ENCODE results near the gene MAP1LC3B2. TPM values are rescaled to one million over a fixed set of nuclear protein-coding genes. Genes with fewer than 3 reads are reported as not detected.

Gene MAP1LC3B2
- total RNA-seq, 1 donor from 2014 or later: 5.8 TPM

GRCh38 chr12:116529686-116530085 is 29.5 kb upstream of the MAP1LC3B2 start:
- Histone ChIP-seq H3K4me3 (ENCODE audit: insufficient read depth, low read depth, low read length) (no peak overlapping the region), H3K9me3 (ENCODE audit: insufficient read depth, low read depth, low read length) (no peaks in the 10 kb centered on the region), H2AFZ (ENCODE audit: low read depth, low read length) (no peak overlapping the region), H3K9ac (ENCODE audit: low read length) (no peak overlapping the region), H3K4me1 (ENCODE audit: insufficient read depth, low read length) (peaks cover 41% of the 10 kb centered on the region), H3K79me2 (ENCODE audit: insufficient read depth, low read length) (no peaks in the 10 kb centered on the region), H4K20me1 (ENCODE audit: insufficient read depth, low read length) (no peaks in the 10 kb centered on the region), H3K4me2 (ENCODE audit: low read length) (no peak overlapping the region), H3K27me3 (ENCODE audit: insufficient read depth, low read length) (no peaks in the 10 kb centered on the region), H3K36me3 (ENCODE audit: insufficient read depth, low read length) (no peaks in the 10 kb centered on the region), H3K27ac (ENCODE audit: low read depth, low read length) (no peak overlapping the region)
- peaks cover 27% of the 10 kb centered on the region for H3K4me1 Mint-ChIP-seq (ENCODE audit: low read depth, unreplicated experiment)
- no peak for DNase-seq (ENCODE audit: low read depth)
- H3K27me3 Mint-ChIP-seq (ENCODE audit: low read depth, unreplicated experiment): peaks cover 2% of the 10 kb centered on the region
- TF ChIP-seq, protein P1, sequence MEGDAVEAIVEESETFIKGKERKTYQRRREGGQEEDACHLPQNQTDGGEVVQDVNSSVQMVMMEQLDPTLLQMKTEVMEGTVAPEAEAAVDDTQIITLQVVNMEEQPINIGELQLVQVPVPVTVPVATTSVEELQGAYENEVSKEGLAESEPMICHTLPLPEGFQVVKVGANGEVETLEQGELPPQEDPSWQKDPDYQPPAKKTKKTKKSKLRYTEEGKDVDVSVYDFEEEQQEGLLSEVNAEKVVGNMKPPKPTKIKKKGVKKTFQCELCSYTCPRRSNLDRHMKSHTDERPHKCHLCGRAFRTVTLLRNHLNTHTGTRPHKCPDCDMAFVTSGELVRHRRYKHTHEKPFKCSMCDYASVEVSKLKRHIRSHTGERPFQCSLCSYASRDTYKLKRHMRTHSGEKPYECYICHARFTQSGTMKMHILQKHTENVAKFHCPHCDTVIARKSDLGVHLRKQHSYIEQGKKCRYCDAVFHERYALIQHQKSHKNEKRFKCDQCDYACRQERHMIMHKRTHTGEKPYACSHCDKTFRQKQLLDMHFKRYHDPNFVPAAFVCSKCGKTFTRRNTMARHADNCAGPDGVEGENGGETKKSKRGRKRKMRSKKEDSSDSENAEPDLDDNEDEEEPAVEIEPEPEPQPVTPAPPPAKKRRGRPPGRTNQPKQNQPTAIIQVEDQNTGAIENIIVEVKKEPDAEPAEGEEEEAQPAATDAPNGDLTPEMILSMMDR (IDR thresholded peaks at IDR 0.05; ENCODE audit: insufficient read depth, low read depth, low read length): no peak
- no peak for TF ChIP-seq EZH2 (IDR thresholded peaks at IDR 0.05; ENCODE audit: insufficient read depth, low read length)
- no peaks in the 10 kb centered on the region for H3K9me3 Mint-ChIP-seq (ENCODE audit: unreplicated experiment)
- no peak overlapping the region for H3K27ac Mint-ChIP-seq (ENCODE audit: unreplicated experiment)
- H3K4me3 Mint-ChIP-seq (ENCODE audit: unreplicated experiment): no peak overlapping the region
- FAIRE-seq: no peak
- peaks cover 2% of the 10 kb centered on the region for H3K36me3 Mint-ChIP-seq (ENCODE audit: low read depth, unreplicated experiment)

DNA sequence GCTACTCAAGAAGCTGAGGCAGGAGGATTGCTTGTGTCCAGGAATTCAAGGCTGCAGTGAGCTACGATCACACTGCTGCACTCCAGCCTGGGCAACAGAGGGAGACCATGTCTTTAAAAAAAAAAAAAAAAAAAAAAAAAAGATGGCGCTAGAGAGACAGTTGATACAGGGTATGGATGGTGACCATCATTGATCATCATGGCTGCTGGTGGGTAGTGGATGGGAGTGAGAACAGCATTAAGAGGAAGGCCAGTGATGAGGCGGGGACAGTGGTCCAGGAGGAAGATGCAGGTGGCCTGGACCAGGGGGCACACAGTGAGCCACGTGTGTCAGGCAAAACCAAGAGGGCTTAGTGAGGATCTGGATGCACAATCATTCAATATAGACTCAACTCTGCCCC is 26.8 kb upstream of the MAP1LC3B2 start:
- H3K79me2 ChIP-seq (ENCODE audit: insufficient read depth, low read length): no peaks in the 10 kb centered on the region
- H2AFZ ChIP-seq (ENCODE audit: low read depth, low read length): peak overlapping the region; percentile 70
- Mint-ChIP-seq H3K4me3 (ENCODE audit: unreplicated experiment) (no peak overlapping the region), H3K9me3 (ENCODE audit: unreplicated experiment) (no peaks in the 10 kb centered on the region), H3K27ac (ENCODE audit: unreplicated experiment) (no peak overlapping the region), H3K27me3 (ENCODE audit: low read depth, unreplicated experiment) (peaks cover 2% of the 10 kb centered on the region), H3K36me3 (ENCODE audit: low read depth, unreplicated experiment) (peaks cover 2% of the 10 kb centered on the region), H3K4me1 (ENCODE audit: low read depth, unreplicated experiment) (peaks cover 12% of the 10 kb centered on the region)
- H3K27ac ChIP-seq (ENCODE audit: low read depth, low read length): no peak overlapping the region
- H3K4me3 ChIP-seq (ENCODE audit: insufficient read depth, low read depth, low read length): no peak overlapping the region
- FAIRE-seq (no peak), DNase-seq (ENCODE audit: low read depth) (no peak)
- H3K36me3 ChIP-seq (ENCODE audit: insufficient read depth, low read length): no peaks in the 10 kb centered on the region
- H3K27me3 ChIP-seq (ENCODE audit: insufficient read depth, low read length): no peaks in the 10 kb centered on the region
- no peak overlapping the region for H3K4me2 ChIP-seq (ENCODE audit: low read length)
- no peak overlapping the region for H3K9ac ChIP-seq (ENCODE audit: low read length)
- TF ChIP-seq, protein P1 (IDR thresholded peaks at IDR 0.05; ENCODE audit: insufficient read depth, low read depth, low read length): no peak
- no peak for TF ChIP-seq EZH2 (IDR thresholded peaks at IDR 0.05; ENCODE audit: insufficient read depth, low read length)
- no peaks in the 10 kb centered on the region for H4K20me1 ChIP-seq (ENCODE audit: insufficient read depth, low read length)
- H3K4me1 ChIP-seq (ENCODE audit: insufficient read depth, low read length): peaks cover 29% of the 10 kb centered on the region
- no peaks in the 10 kb centered on the region for H3K9me3 ChIP-seq (ENCODE audit: insufficient read depth, low read depth, low read length)

- Mint-ChIP-seq H3K9me3 (ENCODE audit: unreplicated experiment) (no peaks in the 10 kb centered on the region), H3K4me3 (ENCODE audit: unreplicated experiment) (peak overlapping the region; percentile 84), H3K27me3 (ENCODE audit: low read depth, unreplicated experiment) (peaks cover 2% of the 10 kb centered on the region), H3K36me3 (ENCODE audit: low read depth, unreplicated experiment) (peaks cover 2% of the 10 kb centered on the region), H3K4me1 (ENCODE audit: low read depth, unreplicated experiment) (peaks cover 11% of the 10 kb centered on the region), H3K27ac (ENCODE audit: unreplicated experiment) (no peak overlapping the region)
- no peak for TF ChIP-seq EZH2 (IDR thresholded peaks at IDR 0.05; ENCODE audit: insufficient read depth, low read length)
- TF ChIP-seq, protein P1 (IDR thresholded peaks at IDR 0.05; ENCODE audit: insufficient read depth, low read depth, low read length): no peak
- Histone ChIP-seq H3K9ac (ENCODE audit: low read length) (peak overlapping the region; percentile 33), H2AFZ (ENCODE audit: low read depth, low read length) (peak overlapping the region; percentile 70), H3K27me3 (ENCODE audit: insufficient read depth, low read length) (no peaks in the 10 kb centered on the region), H3K9me3 (ENCODE audit: insufficient read depth, low read depth, low read length) (no peaks in the 10 kb centered on the region), H3K27ac (ENCODE audit: low read depth, low read length) (no peak overlapping the region), H3K4me3 (ENCODE audit: insufficient read depth, low read depth, low read length) (peak overlapping the region; percentile 40), H3K4me2 (ENCODE audit: low read length) (peak overlapping the region; percentile 88), H3K36me3 (ENCODE audit: insufficient read depth, low read length) (no peaks in the 10 kb centered on the region), H3K79me2 (ENCODE audit: insufficient read depth, low read length) (no peaks in the 10 kb centered on the region), H3K4me1 (ENCODE audit: insufficient read depth, low read length) (peaks cover 24% of the 10 kb centered on the region), H4K20me1 (ENCODE audit: insufficient read depth, low read length) (no peaks in the 10 kb centered on the region)
- DNase-seq (ENCODE audit: low read depth): no peak
- no peak for FAIRE-seq
Measured at GRCh38 chr12:116532986-116533342, 26.2 kb upstream of the MAP1LC3B2 start.
